H7 (cell line): ENCODE results near the gene SPIRE2. TPM values are rescaled to one million over a fixed set of nuclear protein-coding genes. Genes with fewer than 3 reads are reported as not detected.
A peak's percentile ranks its signal among the peaks of the same experiment; 100 is the strongest.

Experiments used
- DNase-seq: peaks from one replicate; pipeline ENCODE4 v3.0.0; 2012
- H3K27me3 ChIP-seq: 2 replicates; pipeline ENCODE4 v1.6.0; 2011; ENCODE audit warnings: mild to moderate bottlenecking, low read length; ENCODE audit not compliant: control insufficient read depth, insufficient read depth
- H3K36me3 ChIP-seq: replicated peaks from 2 replicates; pipeline ENCODE4 v1.5.1; 2011; ENCODE audit warnings: low read length; ENCODE audit not compliant: control insufficient read depth, insufficient read depth
- H3K4me3 ChIP-seq: 2 replicates; pipeline ENCODE4 v1.5.1; 2011; ENCODE audit warnings: low read depth, mild to moderate bottlenecking, control low read depth, low read length, moderate library complexity; ENCODE audit not compliant: insufficient read depth
- total RNA-seq: library from RNA; depleted of rRNA; stranded (reverse); fragments of >200 nt; shearing (Covaris generic); gene quantifications from 2 replicates; pipeline ENCODE4 v1.2.3, GENCODE V29; 2014

The SPIRE2 gene
- total RNA-seq, 1 experiment from 2014 or later: 9.6 TPM

DNA sequence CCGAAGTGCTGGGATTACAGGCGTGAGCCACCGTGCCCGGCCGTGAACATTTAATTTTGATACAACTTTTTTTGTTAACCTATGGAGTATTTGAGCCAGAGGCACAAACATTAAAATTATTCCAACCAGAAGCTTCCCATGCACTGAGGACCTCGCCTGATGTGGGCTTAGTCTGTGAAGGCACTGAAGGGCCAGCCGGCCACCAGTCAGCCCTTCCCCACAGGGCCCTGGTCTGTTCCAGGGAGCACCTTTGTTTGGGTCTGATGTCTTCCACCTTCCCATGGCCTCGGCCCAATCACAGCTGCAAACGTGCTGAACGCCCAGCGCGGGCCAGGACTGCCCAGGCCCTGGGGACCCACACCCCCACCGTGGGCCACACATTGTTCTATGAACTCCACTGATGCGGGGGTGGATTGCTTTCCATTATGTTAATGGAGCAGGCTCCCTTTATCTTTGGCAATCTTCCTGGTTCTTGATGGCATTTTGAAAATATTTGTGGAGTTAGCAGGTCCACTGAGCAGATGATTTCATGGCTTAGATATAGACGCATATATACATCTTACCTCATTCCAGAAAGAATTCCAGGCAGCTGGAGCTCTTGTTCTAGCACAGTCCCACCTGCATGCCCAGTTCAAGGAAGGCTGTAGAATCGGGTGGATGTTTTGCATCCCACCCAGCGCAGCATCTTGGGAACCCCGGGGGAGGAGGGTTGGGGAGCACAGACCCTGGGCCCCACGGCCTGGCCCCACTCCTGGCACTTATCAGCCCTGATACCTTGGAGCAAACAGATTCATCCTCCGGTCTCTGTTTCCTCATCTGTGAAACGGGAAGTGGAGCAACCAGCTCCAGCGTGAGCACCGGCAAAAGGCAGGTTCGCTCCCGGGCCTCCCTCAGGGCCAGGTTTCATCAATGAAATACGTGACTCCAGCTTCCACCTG lies 14.5 kb downstream of the SPIRE2 start:
- Histone ChIP-seq H3K4me3 (no peak overlapping the region), H3K27me3 (no peaks in the 10 kb centered on the region), H3K36me3 (no peaks in the 10 kb centered on the region)
- DNase-seq: peak; percentile 56

DNA sequence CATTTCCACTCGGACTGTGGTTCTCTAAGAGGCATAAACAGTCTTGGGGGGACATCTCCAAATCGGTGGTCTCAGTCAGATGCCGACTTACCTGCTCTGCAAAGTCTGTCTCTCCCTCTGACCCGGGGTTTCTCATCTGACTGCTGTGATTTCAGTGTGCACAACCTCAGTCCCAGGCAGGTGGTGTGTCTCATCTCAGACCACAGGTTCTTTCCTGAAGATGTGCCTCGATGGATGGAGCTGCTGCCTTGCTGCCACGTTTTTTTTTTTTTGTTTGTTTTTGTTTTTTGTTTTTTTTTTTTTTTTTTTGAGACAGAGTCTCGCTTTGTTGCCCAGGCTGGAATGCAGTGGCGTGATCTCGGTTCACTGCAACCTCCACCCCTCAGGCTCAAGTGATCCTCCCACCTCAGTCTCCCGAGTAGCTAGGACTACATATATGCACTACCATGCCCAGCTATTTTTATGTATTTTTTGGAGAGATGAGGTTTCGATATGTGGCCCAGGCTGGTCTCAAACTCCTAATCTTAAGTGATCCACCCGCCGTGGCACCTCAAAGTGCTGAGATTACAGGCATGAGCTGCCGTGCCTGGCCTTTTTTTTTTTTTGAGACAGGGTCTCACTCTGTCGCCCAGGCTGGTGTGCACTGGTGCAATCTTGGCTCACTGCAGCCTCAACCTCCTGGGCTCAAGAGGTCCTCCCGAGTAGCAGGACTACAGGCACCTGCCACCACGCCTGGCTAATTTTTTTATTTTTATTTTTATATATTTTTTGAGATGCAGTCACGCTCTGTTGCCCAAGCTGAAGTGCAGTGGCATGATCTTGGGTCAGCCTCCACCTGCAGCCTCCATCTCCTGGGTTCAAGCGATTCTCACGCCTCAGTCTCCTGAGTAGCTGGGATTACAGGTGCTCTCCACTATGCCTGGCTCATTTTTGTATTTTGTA lies 15.4 kb downstream of the SPIRE2 start:
- H3K36me3 ChIP-seq: no peaks in the 10 kb centered on the region
- DNase-seq: peak; percentile 47
- H3K4me3 ChIP-seq: no peak overlapping the region

GRCh38 chr16:89844739-89845339 lies 16.6 kb downstream of the SPIRE2 start:
- Histone ChIP-seq H3K36me3 (no peaks in the 10 kb centered on the region), H3K27me3 (no peaks in the 10 kb centered on the region), H3K4me3 (no peak overlapping the region)
- DNase-seq: peak; percentile 56

More for the DNA sequence above, 15.4 kb downstream of the SPIRE2 start:
- H3K27me3 ChIP-seq: no peaks in the 10 kb centered on the region

DNA sequence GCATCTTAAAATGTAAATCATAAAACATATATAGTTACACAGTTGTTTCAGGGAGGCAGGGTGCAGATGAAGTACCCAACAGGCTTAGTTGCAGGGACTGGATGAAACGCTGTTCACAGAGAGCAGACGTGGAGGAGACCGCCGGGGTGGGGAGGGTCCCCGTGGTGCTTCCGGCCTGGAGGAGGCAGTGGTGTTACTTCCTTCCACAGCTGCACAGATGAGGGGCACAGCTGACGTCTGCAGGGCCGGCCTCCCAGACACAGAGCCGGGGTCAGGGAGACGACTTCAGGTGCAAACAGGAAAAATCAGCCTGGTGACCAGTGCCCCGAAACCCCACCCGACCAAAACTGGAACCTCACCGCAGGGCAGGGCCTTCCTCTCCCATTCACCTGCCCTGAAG lies 17.1 kb downstream of the SPIRE2 start:
- Histone ChIP-seq H3K4me3 (no peak overlapping the region), H3K27me3 (no peaks in the 10 kb centered on the region), H3K36me3 (no peaks in the 10 kb centered on the region)
- peak; percentile 73 for DNase-seq

- H3K27me3 ChIP-seq: no peaks in the 10 kb centered on the region
- H3K36me3 ChIP-seq: no peaks in the 10 kb centered on the region
- H3K4me3 ChIP-seq: no peak overlapping the region
- peak; percentile 52 for DNase-seq
Observed at GRCh38 chr16:89847051-89847939, 19.0 kb downstream of the SPIRE2 start.

DNA sequence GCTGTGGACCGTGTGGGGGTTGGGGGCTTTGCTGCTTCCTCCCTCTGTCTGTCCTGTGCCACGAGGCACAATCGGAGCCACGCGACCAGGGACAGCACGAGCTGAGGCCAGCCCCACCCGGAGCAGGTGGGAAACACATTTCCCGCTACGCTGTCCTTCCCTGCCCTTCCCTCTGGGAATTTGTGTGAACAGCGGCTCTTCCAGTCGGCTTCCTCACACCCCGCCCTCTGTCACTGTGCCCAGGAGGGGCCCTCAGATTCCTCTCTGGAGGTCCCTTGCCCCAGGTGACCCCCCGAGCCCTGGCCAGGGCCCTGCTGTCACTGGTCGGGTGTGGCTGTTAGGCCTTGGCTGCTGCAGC lies 19.6 kb downstream of the SPIRE2 start:
- Histone ChIP-seq H3K36me3 (no peaks in the 10 kb centered on the region), H3K4me3 (no peak overlapping the region), H3K27me3 (no peaks in the 10 kb centered on the region)
- peak; percentile 62 for DNase-seq

- H3K27me3 ChIP-seq: no peaks in the 10 kb centered on the region
Observed at GRCh38 chr16:89848974-89849373, 20.7 kb downstream of the SPIRE2 start.

GRCh38 chr16:89853306-89853993 lies 25.2 kb downstream of the SPIRE2 start:
- no peaks in the 10 kb centered on the region for H3K27me3 ChIP-seq
- peak; percentile 35 for DNase-seq
- H3K4me3 ChIP-seq: no peak overlapping the region
- no peaks in the 10 kb centered on the region for H3K36me3 ChIP-seq

More at GRCh38 chr16:89848974-89849373, 20.7 kb downstream of the SPIRE2 start:
- Histone ChIP-seq H3K36me3 (no peaks in the 10 kb centered on the region), H3K4me3 (no peak overlapping the region)
- DNase-seq: peak; percentile 72

DNA sequence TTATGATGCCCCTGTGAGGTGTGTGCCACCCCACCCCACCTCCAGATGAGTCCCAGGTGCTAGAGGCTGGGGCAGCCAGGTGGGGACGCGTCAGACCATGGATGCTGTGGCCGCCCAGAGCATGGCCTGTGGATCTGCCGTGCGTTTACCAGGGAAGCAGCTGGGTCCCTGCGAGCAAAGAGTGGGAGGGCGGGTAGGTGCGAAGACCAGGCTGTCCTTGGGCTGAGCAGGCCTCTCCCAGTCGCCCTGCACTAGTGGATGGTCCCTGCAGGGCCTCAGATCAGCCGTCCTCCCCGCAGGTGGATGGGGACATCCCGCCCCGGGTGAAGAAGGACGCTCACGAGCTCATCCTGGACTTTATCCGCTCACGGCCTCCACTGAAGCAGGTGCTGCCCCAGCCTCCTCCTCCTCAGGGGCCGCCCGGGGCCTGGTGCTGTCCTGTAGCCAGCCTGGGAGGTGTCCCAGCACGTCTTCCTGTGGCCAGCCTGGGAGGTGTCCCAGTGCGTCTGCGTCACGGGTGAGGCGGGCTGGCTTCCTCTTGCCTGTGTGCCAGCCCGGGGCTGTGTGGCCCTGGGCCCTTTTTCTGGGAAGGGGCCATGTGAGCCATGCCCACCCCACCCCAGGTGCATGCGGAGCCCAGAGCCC lies 27.1 kb downstream of the SPIRE2 start:
- Histone ChIP-seq H3K4me3 (no peak overlapping the region), H3K27me3 (no peaks in the 10 kb centered on the region), H3K36me3 (no peaks in the 10 kb centered on the region)
- peak; percentile 58 for DNase-seq

- H3K36me3 ChIP-seq: no peaks in the 10 kb centered on the region
- DNase-seq: peak; percentile 55
- no peak overlapping the region for H3K4me3 ChIP-seq
- no peaks in the 10 kb centered on the region for H3K27me3 ChIP-seq
Observed at GRCh38 chr16:89855986-89856385, 27.7 kb downstream of the SPIRE2 start.

- Histone ChIP-seq H3K4me3 (no peak overlapping the region), H3K27me3 (no peaks in the 10 kb centered on the region), H3K36me3 (no peaks in the 10 kb centered on the region; the same call in 1 of the 2 replicates)
- peak; percentile 52 for DNase-seq
Observed at GRCh38 chr16:89858973-89859614, 30.8 kb downstream of the SPIRE2 start.

DNA sequence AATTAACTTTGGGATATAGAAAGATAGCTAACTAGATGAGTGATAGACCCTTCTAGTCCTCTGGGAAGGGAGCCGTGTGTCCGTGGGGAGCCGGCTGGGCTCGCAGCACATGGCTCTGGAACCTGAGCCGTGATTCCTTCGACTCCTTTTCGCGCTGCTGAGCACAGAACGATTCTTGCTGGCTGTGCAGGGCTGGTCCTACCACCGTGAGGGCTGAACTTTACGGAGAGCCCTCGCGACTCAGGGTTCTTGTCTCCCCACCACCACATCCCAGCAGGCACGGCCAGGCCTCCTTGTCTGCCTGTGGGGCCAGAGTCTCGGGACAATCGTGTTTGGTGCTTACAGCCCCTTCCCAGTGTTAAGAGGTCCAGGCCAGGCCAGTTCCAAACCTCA lies 31.3 kb downstream of the SPIRE2 start:
- peak; percentile 55 for DNase-seq
- H3K36me3 ChIP-seq: no peaks in the 10 kb centered on the region; the same call in 1 of the 2 replicates
- no peaks in the 10 kb centered on the region for H3K27me3 ChIP-seq
- H3K4me3 ChIP-seq: no peak overlapping the region
